ENCODE measurements around the gene GSG1L.
"Not testable (repeated sequence)": the region's sequence is repeated elsewhere in the genome, so short reads cannot be mapped to it uniquely, and the experiment has no call there.

GSG1L gene

DNA sequence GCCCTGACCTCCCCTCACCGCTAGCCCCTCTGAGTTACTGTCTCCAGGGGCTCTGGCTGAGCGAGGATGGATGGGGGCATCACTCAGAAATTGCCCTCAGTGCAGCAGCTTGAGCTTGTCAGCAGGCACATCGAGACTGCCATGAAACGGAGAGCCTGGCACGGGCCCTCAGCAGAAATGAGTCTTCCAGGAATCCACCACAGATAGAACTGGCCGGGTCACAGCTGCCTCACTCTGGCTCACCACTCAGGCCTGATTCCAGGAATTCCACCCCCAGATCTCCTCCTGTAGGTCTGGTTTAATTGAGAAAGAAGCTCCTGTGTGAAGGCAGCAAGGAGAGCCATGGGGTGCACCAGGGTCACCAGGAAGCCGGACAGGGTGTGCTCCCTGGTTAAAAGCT lies 85.5 kb downstream of the GSG1L start:
- no peak for DNase-seq

DNA sequence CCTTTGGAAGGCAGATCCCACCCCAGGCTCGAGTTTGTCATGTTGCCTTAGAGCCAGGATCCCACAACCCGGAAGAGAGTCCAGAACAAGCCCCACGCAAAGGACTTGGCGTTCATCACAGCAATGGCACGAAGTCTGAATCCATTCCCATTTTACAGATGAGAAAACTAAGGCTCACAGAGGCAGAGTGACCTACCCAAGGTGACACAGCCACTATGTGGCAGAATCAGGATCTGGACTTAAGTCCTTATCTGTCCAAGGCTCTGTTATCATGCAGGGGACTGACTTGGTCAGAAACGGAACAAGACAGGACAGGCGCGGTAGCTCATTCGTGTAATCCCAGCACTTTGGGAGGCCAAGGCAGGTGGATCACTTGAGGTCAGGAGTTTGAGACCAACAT lies 86.5 kb downstream of the GSG1L start:
- DNase-seq = no peak

DNA sequence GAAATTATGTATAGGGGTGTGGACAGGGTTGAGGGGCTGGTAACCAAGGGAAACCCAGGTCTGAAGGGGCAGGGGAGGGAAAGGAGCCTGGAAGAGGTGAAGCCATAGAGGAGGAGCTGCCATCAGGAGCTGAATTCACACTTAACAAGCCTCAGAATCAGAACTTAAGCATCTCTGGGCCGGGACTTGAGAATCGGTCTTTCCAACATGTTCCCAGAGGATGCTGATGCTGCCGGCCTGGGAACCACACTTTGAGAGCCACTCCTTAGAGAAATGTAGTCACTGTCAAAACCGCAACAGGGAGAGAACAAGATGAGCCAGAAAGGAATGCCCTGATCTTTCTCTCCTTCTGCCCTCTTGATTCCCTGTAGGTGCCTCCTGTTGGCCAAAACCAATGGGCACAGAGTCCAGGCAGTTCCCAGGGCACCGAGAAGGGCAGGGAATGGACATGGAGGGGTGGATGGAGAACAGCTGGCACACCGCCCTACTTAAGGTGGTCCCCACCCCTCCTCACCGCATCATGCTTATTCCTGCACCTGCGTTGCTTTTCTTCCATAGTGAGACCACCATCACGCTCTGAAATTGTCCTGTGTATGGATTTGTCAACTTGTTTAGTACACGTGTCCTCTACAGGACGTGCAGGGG lies 88.5 kb downstream of the GSG1L start:
- no peak for DNase-seq

DNA sequence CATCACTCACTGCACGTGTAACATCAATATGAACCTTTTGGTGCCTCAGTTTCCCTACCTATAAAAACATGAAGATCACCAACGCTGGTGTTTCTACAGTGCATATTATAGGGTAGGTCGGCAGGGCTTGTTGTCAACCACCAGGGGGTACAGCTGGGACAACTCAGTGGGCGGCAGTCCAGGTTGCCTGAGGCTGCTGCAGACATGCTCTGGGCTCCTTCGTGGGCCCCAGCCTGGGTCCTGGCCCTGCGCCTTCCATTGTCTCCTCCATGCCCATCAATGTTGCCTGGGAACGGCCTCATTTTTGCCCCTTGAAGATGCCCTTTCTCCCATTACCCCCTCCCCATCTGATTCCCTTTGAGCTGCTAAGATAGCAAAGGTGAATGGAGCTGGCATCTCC lies 89.8 kb downstream of the GSG1L start:
- DNase-seq = no peak

DNA sequence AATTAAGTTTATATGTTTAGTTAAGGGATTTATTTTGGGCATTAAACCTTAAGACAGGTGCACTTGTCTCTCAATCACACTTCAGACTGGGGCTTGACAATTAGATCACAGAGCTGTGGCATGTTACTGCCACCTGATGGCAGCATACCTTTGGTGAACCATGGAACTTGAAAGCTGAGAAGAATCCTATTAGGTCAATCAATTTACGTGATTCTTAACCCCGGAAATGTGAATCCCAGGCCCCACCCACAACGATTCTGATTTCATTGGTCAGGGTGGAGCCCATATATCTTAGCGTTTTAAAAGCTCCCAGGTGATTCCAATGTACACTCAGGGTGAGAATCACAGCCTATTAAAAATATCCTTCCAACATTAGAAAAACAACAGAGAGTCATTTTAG lies 91.0 kb downstream of the GSG1L start:
- peak; percentile 1 for DNase-seq

DNA sequence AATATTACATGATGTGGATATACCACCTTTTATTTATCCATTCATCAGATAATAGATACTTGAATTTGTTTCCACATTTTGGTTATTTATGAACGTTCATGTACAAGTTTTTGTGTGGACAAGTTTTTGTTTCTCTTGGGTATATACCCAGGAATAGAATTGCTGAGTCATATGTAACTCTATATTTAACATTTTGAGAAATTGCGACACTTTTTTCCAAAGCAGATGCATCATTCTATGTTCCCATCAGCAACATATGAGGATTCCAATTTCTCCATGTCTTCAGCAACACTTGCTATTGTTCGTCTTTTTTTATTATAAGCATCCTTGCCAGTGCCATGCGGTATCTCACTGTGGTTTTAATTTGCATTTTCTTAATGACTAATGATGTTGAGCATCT lies 93.9 kb downstream of the GSG1L start:
- DNase-seq = no peak

DNA sequence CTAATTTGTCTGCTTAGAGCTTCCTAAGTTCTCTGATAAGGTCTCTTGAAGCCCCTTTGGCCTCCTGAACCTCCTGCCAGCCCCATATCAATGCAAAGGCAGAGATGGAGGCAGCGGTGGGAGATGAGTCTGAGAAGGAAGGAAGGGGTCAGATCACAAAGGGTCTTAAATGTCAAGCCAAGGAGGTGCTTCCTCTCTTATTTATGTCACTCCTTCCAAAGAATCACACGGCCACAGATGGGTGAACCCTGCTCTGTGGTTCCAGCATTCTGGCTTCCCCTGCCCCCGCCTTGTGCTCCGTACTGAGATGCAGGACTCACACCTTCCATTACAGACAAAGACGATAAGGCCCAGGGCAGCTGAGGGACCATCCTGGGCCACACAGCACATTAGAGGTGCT lies 96.3 kb downstream of the GSG1L start:
- DNase-seq = no peak

DNA sequence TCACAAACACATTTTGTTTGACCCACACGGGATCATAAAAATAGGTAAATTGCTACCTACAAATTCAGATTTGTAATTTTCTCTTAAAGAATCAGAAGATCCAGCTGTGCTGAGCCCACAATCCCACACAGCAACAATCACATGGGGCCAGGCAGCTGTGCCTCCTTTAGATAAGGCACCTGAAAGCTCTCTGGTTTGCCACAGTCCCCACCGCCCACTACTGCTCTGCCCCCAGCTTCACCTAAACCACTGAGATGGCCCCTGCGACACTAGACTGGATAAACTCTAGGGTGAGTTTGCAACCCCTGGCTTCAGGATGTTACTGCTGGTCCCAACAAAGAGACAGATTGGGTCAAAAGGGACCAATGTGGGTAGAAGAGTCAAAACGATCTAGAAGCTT lies 96.8 kb downstream of the GSG1L start:
- no peak for DNase-seq

DNA sequence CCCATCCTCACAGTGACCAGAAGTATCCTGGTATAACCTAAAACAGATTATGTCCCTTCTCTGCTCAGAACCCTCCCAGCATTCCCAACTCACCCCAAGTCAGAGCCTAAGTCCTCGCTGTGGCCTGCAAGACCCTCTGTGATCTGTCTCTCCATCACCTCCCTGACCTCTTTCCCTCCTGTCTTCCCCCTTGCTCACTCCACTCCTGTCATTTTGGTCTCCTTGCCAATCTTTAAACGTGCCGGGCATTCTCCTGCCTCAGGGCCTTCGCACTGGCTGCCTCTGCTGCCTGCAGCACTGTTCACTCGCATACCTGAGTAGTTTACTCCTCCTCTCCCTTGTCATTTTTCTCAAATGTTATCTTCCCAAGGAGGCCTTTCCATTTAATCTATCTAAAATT lies 97.7 kb downstream of the GSG1L start:
- DNase-seq = no peak

DNA sequence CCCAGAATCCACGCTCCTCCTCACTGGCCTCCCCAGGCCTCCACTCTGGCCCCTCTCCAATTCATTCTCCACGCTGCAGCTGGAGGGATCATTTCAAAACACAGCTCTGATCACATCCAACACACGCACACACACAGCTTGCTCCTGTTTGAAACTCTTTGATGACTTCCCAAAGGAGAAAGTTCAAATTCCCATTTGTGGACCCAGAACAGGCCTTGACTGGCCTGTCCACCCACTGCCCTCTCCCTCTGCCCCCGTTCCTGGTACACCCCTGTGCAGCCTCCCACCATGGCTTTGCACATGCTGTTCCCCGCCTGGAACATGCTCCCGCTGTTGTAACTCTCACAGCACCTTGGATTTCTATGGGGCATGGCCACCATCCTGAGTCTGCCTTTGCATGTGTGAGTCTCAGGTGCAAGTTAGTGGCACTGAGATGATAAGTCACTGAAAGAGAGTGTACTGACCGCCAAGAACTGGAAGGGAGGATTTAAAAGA lies 100.0 kb downstream of the GSG1L start:
- DNase-seq = no peak

DNA sequence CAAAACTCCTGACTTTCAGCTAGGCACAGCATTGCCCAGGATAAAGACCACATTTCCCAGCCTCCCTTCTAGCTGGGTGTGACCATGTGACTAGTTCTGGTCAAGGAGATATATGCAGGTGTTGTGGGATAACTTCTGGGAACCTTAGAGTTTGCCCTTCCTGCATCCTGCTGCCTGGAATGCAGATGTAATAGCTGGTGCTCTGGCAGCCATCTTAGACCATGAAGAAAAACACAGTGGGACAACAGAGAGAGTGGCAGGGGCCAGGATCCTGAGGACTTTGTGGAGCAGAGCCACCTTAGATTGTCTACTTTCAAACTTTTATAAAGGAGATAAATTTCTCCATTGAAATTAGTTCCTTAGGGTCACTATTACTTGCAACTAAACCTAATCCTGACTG lies 101.3 kb downstream of the GSG1L start:
- no peak for DNase-seq

DNA sequence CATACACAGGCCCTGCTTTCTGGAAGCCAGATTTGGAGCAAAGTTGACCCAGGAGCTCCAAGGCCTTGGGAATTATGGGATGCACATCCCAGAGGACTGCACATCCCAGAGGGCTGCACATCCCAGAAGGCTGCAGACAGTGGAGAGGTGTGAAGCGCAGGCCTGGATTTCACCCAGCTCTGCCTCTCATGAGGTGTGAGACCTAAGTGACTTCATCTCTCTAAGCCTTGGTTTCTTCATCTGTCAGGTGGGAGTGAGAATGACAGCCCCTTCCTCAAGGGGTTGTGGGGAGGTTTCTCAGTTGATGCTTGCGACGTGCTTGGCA lies 102.3 kb downstream of the GSG1L start:
- no peak for DNase-seq

DNA sequence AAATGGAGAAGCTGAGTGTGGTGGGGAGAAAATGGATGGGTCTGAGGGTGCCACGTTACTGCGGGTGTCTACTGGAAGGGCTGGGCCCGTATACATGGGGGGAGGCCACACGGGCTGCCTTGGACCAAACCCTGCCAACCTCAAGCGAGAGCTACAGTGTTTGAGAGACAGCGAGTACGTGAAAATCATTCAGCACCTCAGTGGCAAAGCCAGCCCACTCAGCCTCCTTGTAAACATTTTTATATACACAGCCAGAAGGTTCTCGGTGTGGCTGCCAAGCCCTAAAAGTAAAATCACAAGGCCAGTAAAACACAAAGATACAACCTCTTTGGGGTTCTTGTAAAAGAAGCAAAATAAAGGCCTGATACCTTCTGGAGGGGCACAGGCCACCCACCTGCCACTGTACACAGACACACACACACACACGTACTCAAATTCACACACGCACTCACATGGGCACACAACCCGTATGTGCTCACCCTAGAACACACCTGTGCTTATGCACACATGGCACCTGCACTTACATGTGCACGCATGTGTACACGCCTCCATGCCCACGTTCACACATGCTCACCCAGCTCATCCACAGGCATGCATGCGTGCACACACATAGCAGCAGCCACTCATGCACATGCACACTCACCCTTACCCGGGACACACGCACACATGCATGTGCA lies 102.8 kb downstream of the GSG1L start:
- DNase-seq = no peak

DNA sequence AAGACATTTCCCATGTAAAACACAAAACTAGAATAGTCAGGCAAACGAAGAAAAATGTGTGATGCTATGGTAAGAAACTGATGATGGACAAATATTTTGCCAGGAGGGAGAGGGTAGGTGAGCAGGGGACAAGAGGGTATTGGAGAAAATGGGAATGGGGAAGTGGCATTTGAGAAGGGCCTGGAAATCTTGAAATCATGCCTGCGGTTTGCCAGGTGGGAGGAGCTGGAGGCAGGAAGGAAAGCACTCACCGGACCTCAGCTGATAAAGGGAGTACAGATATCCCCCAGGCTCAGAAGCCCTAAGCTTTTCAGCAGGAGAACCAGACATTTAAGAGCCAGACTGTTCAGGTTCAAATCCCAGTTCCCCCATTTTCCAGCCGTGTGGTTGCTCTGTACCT lies 103.6 kb downstream of the GSG1L start:
- no peak for DNase-seq

DNA sequence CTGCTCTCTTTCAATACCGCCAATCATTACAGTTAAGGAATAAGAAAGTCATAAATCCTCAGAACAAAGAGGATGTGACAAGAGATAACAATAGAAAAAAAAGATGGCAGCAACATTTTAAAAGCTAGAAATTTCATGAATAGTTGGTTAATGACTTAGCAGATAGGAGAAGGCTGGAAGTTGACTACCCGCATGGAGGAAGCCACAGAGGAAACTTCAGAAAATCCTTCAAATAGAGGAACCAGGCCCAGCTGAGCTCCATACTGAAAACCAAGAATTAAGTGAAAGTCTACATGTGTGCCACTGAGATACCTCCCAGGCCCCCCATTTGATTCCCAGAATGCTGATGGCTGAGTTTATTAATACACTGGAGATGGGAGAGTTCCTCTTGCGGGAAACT lies 109.3 kb downstream of the GSG1L start:
- DNase-seq = no peak

DNA sequence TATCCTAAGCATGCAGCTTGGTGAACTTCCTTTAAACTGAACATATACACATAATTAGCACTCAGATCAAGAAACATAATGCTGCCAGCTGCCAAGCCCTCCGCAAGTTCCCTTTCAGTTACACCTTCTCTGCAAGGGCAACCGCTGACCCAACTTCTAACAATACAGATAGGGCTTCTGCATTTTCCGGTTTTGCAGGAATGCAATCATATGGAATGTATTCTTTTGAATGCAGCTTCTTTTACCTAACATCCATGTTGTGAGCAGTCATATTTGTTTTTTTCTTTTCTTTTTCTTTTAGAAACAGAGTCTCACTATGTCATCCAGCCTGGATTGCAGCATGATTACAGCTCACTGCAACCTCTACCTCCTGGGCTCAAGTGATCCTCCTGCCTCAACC lies 110.7 kb downstream of the GSG1L start:
- no peak for DNase-seq

DNA sequence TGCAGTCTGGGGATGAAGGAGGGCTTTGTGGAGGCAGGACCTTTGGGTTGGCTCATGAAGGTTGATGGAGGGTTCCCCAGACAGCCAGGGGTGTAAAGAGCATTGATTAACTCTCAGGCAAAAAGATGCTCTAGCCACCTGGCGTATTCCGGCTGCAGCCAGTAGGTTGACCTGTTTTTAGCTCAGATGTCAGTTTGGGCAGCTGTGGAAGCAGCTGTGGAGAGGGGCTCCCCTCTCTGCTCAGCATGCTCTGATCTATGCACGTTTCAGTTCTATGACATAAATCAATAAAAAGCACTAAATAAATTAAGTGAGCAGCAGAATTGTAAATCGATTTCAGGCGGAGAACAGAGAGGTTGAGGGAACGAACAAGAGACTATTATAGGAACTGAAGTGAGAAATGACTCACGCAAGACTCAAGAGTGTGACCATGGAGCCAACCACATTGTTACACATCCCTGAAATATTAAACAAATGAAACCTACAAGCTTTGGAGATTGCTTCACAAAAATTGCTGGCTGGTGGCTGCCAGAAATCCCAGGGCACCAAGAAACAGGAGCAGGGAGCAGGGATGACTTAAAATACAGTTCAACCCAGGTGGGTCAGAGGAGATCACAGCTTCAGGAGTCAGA lies 111.9 kb downstream of the GSG1L start:
- DNase-seq = no peak

DNA sequence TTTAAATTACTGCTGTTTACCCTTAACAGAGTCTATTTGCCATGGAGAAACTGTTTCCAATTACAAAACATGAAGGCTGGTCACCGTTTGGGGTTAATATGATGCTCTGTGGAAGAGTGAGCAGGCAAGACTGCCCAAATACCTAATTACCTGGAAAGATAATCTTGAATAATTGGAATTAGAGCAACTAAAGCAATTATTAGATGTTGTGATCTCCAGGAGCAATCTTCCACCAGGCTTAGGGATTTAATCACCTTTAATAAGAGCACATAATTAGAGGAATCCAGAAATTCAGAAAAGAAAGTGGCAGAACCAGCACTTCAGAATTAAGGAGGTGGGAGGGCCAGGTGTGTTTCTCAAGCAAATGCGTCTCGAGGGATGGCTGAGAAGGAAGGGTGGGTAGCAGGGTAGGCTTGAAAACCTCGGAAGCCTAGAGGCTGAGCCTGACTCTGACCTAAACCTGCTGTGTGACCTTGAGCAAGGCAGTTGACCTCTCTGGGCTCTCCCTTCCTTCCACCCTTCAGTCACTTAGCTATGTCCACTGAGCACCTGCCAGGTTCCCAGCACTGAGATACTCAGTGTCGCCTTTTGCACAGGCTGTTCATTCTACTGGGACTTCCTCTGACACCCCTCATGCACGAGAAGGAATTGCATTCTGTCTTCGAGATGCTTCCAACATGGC lies 113.2 kb downstream of the GSG1L start:
- DNase-seq = no peak

DNA sequence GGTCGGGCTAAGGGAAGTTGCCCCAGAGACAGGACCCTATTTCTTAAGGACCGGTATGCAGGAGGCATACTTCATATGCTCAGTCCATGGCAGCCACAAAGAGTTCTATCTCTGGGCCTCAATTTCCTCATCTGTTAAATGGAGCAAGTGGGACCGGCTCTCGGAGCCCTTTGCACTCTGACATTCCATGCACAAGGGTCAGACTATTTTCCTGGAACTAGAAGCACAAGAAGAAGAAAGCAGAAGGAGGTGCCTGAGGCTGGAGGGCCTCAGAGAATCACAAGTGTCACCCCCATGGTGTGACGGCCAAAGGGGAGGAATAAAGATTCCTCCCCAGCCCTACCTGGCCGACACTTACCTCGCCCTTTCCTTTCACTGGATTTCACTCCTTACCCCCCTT lies 115.8 kb downstream of the GSG1L start:
- no peak for DNase-seq

DNA sequence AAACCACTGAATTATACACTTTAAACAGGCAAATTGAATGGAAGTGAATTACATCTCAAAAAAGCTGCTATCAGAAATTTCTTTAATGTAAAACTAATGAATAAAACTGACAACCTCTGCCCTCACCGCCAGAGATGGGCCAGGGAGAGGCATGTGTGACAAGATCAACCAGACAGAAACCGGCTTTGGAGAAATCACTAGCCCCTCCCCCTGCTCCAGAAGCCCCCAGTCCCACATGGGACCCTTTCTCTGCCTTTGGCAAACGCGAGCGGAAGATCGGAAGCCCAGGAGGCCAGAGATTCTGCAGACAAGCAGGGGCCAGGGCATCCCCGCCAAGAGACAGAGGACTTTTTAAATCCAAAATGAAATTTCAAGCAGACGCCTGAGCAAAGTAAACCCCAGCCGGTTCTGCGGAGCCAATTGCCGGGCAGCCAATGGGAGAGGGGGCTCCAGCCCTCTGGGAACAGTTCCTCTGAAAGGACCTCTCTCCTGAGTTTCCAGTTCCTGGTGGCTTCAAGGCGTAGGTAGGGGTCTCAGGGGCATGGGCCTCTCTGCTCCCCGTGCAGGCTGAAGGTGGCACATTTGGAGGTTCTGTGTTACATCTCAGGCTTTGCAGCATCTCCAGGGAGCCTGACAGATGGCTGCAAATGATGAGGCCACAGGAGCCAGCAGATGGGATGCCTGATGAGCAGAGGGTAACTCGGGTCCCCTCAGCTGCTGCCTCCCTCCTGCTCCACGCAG lies 118.1 kb downstream of the GSG1L start:
- no peak for DNase-seq

DNA sequence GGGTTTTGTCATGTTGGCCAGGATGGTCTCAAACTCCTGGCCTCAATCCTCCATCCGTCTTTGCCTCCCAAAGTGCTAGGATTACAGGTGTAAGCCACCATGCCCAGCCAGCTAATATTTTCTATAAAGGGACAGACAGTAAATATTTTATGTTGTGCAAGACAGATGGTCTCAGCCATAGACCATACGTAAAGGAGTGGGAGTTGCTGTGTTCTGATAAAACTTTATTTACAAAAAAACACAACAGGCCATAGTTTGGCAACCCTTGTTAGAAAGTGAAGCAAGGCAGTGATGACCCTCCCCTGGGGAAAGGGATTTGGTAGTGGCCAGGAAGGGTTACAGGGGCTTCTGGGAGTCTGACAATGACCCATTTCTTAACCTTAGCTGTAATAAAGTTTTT lies 119.7 kb downstream of the GSG1L start:
- DNase-seq = no peak

DNA sequence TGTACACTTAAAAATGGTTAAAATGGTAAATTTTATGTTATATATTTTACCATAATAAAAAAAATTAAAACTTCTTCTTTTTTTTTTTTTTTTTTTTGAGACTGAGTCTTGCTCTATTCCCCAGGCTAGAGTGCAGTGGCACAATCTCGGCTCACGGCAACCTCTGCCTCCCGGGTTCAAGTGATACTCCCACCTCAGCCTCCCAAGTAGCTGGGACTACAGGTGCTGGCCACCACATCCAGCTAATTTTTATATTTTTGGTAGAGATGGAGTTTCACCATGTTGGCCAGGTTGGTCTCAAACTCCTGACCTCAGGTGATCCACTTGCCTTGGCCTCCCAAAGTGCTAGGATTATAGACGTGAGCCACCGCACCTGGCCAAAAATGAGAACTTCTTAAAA lies 121.4 kb downstream of the GSG1L start:
- not testable (repeated sequence) for DNase-seq

DNA sequence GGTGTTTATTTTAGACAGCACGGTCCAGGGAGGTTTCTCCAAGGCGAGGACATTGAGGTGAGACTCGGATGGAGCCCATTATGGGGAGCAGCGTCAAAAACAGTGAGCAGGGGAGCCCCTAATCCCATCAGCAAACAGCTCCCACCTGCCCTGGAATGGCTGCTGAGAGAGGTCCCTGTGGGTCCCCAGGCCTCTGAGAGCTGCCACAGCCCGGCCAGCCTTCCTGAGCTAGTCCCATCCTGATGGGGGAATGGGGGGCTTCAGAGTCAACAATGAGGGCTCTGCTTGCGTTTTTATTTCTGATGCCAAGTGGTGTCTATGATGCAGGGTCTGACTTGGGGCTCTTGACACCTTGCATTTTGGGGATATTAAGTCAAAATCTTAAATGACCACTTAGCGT lies 128.4 kb downstream of the GSG1L start:
- no peak for DNase-seq

Data from DMS79 (cell line).